Stimulated activated CD4-positive, alpha-beta T cell treated with anti-CD3 and anti-CD28 coated beads, Interleukin-1b, Interleukin-23, amount 100 ng/mL, for 24 hours (primary cell): Measurements from ENCODE around the gene HSPB2.
"Not testable (repeated sequence)": the region's sequence is repeated elsewhere in the genome, so short reads cannot be mapped to it uniquely, and the experiment has no call there.

Experiments
- DNase-seq, 4 experiments: peaks; one replicate each; pipeline ENCODE4 v3.0.0-alpha.2; 2020; ENCODE audit warnings: low read depth in 4 of 4, low spot score in 1 of 4

The HSPB2 gene

DNA sequence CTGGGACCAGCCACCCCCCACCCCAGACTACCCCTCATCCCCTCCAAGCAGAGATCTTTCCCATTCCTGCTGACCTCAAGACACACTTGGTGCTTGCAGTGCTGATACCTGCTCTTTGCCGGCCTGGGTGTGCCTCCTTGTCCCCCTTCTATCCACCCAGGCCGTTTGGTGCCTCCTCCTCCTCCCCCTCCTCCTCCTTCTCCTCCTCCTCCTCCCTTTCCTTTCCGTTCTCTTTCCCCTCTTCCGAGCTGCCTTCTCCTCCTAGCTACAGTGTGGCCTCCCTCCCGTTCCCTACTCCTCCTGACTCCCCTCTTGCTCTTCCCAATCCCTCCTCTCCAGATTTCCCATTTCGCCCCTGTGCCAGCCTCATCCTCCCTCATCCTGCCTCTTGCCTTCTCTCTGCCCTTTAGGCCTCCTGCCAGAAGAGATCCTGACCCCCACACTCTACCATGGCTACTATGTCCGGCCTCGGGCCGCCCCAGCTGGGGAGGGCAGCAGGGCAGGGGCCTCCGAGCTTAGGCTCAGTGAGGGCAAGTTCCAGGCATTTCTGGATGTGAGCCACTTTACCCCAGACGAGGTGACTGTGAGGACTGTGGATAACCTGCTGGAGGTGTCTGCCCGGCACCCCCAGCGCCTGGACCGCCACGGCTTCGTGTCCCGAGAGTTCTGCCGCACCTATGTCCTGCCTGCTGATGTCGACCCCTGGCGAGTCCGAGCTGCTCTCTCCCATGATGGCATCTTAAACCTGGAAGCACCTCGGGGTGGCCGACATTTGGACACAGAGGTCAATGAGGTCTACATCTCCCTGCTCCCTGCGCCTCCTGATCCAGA lies 712 bp downstream of the HSPB2 start:
- DNase-seq, result no peak

DNA sequence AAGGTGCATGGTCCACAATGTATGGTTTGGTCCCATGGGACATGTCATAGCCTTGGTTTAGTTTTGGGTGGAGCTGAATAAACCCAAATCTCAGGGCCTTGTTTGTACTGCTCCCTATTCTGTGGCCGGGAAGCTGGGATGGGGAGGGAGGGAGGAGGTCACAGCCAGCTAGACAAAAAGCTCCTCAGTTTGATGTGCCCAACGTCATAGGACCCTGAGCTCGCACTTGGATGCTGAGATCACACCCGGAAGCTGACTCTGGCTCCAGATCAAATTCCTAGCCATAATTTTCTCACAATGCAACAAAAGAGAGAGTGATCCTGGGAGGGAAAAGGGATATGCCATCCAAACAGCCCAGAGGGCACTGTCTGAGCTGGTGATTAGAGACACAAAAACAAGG lies 1.5 kb downstream of the HSPB2 start:
- DNase-seq, result no peak

DNA sequence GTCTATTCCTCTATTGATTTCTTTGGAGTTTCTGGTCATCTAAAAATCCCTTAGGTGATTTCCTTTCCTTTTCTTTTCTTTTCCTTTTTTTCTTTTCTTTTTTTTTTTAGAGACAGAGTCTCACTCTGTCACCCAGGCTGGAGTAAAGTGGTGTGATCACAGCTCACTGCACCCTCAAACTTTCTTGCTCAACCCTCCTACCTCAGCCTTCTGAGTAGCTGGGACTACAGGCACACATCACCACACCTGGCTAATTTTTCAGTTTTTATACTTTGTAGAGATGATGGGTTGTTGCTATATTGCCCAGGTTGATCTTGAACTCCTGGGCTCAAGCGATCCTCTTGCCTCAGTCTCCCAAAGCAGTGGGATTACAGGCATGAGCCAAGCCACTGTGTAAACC lies 4.2 kb downstream of the HSPB2 start:
- DNase-seq, result no peak

DNA sequence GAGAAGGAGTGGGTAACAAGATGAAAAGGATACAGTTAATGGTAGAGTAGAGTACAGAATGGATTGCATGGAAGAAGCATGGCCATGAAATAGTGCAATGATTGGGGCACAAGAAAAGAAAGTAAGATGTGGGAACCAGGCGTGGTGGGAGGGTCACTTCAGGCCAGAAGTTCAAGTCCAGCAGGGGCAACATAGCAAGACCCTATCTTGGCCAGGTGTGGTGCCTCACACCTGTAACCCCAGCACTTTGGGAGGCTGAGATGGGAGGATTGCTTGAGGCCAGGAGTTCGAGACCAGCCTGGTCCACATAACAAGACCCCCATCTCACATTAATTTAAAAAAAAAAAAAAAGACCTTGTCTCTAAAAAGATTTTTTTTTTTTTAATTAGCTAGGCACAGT lies 4.8 kb downstream of the HSPB2 start:
- no peak for DNase-seq

DNA sequence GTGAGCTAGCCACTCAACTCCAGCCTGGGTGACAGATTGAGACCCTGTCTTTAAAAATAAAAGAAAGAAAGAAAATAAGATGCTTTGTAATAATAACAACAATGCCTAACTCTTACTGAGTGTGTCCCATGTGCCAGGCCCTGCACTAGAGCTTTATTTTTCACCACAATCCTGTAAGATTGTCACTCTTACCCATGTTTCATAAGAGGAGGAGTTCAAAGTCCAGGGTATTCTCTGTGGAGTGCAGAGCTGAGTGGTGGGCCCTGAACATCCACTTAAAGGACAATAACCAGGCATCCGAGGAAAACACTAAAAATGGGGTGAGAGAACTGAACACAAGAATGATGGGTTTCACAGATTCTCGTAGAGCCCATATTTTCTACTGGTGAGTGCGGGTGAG lies 5.3 kb downstream of the HSPB2 start:
- no peak for DNase-seq

DNA sequence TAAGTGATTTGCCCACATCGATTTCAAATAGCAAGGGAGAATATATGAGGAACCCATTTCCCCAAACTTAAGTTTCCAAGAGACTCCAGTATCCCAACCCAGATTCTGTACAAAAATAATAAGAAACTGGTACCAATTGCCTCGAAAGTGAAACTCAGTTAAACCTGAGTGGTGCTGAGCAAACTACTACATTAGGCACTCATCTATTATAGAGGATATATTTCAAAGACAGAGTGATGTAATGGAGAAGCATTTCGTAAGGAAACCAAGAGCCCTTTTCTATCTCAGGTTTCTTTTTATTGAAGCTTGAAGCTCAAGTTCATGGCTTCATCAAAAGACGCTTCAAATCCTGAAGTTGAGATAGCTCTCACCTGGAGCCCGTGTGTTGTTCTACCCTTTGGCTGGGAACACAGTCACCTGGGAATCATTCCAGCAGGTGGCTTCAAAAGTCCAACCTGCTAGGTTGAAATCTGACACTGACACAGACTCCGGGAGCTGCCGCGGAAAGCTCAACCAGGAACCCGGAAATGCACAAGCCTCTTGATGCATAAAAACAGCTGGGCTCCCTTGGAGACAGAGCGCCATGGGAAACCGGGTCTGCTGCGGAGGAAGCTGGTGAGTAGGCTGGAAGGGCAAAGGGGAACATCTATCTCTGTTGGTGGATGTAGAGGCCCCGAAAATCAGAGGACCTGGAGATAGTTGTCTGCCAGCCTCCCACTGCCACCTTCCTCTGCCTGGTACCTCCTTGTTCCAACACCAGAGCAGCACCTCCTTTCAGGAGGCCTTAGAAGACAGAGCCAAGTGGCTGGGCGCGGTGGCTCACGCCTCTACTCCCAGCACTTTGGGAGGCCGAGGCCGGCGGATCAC lies 6.1 kb downstream of the HSPB2 start, which contains the start of gene C11orf52:
C11orf52 (plus strand) TSS at position 524 of the 867 bp plus-strand sequence; CDS start at position 584, 60 bp downstream.
- no peak for DNase-seq

DNA sequence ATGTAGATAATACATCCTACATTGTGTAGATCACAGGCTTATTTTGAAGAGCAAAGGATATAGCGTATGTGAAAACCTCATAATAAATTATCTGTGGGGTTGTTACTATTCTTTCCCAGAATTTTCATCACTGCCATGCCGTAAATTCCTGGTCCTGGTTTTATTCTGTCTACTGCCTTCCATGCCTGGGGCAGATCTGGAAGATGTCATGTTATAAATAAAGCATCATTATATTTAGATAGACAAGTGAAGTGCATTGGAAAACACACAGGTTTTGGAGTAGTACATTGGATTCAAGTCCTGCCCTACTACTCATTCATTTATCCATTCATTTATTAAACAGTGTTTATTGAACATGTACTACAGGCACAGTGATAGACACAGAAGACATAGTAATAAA lies 8.4 kb downstream of the HSPB2 start:
- no peak for DNase-seq

DNA sequence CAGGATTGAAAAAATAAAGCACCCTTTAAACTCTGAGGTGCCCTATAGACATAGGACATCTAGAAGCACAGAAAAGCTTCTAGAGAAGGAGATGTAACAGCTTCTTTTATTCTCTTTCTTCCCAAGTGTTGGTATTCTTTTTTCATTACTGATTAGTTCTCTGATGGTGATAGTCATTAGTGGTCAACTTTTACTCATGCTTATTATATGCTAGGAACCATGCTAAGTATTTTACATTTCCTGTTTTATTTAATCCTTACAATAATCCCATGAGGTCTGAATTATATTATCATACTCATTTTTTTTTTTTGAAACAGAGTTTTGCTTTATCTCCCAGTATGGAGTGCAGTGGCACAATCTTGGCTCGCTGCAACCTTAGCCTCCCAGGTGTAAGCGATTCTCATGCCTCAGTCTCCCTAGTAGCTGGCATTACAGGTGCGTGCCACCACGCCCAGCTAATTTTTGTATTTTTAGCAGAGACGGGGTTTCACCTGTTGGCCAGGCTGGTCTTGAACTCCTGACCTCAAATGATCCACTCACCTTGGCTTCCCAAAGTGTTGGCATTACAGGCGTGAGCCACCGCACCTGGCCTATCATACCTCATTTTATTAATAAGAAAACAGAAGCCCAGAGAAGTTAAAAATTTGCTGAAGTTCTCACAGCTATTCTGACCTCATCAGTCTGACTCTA lies 9.2 kb downstream of the HSPB2 start:
- no peak for DNase-seq

DNA sequence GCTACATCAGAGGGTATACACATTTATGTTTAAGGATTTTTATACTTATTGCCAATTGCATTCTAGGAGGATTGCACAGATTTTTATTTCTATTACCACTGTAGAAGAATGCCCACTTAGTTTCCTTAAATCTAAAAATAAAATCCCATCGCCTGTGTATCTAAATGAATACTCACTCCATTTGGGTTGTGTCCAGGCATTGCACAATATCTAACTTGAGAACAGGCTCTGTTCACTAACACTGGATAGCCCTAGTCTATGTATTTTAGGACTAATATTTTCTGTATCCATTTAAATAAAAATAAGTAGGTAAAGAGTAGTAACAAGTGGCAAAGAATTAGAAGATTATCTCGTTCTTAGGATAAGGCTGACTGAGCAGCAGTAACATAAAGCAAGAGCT lies 10.3 kb downstream of the HSPB2 start:
- no peak for DNase-seq

DNA sequence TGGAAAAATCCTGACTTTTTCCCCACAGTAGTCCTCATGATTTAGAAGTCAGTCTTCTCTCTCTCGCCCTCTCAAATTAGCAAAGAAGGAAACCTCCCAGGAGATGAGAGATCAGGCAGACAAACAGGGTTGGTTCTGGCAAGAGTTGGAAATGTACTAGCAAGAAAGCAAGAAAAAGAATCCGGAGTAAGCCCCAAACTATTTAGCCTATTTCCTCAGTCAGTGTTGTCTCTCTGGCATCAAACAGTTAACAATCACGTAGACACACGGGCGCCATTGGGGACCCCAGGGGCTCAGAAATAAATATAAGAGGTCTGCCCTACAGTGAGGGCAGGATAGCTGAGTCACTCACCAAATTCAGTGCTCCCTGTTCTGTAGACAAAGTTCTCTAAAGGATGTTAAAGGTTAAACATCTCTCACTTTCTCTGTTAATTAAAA lies 10.8 kb downstream of the HSPB2 start:
- no peak for DNase-seq

DNA sequence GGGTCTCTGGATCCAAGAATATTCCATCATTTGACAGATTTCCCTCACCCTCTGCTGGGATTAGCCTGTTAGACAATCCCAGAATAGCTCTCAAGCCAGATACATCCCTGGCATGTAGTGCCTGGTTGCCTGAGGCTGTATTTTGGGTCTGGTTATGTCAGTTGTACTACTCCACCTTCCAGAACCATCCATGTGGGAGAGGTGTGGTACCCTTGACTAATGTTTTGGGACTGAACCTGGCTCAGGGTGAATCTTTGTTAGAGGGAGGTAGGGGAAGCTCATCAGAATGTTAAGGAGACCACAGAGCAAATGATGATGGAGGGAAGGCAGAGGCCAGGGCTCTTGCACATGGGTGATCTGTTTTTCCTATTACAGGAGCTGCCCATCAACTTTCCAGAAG lies 11.4 kb downstream of the HSPB2 start:
- DNase-seq, result no peak

DNA sequence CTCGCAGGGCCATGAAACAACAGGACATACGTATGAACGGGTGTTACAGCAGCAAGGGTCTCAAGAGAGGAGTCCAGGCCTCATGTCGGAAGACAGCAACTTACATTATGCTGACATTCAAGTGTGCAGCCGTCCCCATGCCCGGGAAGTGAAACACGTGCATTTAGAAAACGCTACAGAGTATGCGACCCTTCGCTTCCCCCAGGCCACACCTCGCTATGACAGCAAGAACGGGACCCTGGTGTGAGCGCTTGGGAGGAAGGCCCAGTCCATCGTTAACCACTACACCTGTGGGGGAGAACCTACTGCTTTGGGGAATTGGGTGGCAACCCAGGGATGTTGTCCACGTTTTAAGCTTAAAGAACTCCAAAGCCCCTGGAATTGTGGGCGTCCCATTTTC lies 13.4 kb downstream of the HSPB2 start:
- DNase-seq, result no peak

DNA sequence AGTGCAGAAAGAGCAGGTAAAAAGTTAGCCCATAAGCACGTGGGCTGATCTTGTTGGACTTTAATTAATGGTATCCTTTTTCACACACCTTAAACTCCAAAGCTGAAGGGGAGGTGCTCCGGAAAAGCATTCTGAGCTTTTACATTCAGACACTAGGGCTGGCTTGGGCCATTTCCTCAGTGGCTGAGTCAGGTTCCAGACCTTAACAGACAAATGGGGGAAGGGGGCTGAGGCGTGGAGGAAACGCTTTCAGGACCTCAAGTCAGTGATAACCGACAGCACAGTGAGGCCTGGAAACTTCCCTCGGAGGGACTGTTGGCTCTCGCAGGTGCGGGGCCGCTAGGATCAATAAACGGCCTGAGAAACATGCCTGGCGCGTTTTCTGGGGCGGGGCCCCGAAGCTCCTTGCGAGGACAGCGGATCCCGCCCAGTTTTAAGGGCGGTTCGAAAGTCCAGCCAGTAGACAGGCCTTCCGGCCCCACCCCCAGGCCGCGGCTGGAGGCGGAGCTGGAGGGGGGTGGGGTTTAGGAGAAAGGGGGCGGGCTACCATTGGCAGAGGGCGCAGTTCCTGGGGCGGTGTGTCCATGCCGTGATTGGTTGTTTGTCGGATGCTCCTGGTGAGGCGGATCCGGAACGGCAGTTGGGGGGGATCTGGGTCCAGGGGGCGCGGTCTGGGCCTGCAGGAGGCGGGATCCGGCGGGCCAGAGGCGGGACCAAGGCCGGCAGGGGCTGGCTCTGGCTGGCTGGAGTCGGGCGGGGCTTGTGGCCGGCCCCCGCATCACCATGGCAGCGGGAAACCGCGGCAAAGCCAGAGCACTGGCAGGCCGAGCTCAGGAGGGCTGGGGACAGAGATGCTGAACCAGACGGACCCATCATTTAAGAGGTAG lies 14.2 kb downstream of the HSPB2 start:
- DNase-seq, result peak; percentile 84 to 91 (median 86)

DNA sequence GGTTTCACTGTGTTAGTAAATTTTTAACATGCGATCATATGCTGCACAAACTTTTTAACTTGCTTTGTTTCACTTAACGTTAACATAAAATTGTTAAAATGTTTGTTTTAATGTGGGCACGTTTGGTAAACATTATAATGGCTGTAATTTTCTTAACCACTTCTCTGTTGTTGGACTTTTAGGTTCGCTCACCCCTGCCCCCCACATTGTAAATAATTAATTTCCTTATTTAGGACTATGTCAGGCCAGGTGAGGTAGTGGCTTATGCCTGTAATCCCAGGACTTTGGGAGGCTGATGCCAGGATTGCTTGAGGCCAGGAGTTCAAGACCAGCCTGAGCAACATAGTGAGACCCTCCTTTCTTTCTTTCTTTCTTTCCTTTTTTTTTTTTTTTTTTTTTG lies 17.9 kb downstream of the HSPB2 start:
- DNase-seq, result no peak

DNA sequence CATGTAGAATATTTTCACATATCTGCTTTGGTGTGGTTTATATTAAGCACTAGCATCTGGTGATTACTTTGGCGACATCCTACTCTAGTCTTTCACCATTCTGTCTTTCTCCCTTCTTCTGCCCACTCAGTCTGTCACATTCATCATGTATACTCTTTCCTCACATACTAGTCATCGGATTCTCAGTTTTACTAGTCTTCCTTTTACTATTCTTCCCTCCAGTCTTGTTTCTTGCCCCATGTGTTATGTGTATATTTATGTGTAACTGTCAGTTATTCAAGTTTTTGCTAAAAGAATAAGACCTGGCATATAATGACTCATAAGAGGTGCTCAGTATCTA lies 20.0 kb downstream of the HSPB2 start:
- DNase-seq, result no peak

DNA sequence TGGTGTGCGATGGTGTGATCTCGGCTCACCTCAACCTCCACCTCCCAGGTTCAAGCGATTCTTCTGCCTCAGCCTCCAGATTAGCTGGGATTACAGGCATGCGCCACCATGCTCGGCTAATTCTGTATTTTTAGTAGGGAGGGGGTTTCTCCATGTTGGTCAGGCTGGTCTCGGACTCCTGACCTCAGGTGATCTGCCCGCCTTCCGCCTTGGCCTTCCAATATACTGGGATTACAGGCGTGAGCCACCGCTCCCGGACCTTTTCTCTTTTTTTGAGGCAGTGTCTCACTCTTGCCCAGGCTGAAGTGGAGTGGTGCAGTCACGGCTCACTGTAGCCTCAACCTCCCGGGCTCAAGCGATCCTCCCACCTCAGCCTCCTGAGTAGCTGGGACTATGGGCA lies 20.6 kb downstream of the HSPB2 start:
- DNase-seq, result not testable (repeated sequence)

DNA sequence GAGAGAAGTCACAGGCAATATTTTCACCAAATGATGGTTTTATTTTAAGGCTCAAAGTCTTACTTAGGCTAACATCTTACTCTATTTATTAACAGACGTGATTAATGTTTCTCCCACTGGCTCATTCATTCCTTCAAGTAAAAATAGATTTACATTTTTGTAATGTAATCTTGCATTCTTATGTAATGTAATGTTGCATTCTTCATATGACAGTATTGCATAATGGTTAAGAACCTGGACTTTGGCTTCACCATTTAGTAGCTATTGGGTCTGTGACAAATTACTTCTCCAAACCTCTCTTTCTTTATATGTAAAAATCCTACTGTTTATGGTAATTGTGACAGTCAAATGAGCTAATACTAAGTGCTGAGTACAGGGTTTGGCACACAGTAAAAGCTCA lies 21.3 kb downstream of the HSPB2 start:
- no peak for DNase-seq

DNA sequence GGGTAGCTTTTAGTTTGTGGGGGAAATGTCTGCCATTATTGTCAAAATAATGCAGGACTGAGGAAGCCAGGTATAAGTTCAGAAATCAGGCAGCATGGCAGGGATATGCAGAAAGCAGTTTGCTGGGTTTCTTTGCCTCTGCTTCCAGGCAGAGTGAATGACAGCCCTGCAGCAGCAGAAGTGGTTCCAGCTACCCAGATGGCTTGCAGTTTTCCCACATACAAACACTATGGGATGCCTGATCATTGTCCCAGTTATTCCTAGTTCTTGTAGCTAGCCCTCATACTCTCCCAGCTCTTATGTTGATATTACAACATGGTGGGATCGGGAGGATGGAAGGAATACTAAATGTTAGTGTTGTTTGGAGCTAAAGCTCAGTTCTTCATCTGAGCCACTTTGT lies 21.8 kb downstream of the HSPB2 start:
- DNase-seq, result no peak

DNA sequence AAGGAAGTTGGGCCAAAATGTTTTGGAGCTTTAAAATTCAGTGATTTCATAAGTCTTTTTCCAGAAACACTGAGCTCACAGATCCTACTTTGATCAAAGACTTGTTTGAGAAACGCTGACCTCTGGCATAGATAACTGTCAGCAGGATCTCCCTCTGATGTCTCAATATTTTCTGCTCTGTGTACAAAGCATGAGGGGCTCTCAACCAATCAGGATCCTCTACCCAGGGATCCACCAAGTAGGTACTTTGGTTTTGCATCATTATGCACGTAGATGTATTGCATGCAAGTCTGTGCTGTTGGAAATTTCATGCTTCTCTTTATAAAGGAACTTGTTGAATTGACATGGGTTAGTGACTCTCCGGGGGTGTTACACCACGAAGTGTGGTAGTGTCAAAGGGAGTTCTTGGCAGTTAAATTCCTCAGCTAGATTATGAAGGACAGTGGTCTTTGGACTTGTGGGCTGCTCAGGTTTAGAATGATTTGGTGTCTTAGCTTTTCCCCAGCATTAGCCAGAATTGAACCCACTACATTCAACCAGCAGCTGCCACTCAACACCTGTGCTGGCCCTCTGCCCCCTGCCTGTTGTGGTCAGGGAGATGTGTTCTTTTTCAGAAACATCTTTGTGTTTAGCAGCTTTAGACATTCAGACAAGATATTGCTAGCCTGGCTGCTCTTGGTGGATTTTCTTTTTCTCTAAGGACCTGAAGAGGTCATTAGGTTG lies 22.9 kb downstream of the HSPB2 start:
- no peak for DNase-seq

DNA sequence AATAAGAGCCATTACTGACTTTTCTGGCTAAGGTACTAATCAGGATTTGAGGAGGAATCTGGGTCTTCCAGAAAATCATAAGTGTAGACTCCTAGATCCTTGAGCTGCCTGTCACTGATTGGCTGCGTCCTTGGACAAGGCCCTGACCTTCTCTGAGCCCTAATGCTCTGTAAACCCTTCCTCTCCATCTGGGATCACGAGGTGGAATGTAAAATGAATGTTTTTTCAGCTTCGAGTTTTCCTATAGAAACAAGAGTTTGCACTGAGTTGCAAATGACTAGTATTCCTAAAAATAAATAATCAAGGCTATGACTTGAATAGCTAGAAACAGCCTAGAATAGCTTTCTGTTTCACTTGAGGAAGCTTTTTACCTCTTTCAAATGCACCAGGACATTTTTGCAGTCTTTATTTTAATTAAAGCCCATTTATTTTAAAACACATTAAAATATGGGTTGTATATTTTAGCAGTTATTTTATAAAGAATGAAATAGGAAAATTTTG lies 23.6 kb downstream of the HSPB2 start:
- DNase-seq, result no peak
